H9 (cell line): ENCODE measurements around the gene PPM1B. TPM values are rescaled to one million over a fixed set of nuclear protein-coding genes. Genes with fewer than 3 reads are reported as not detected.

Experiments used
- DNase-seq: peaks from one replicate; pipeline ENCODE4 v3.0.0-alpha.2; 2017
- H2AFZ ChIP-seq: one replicate; pipeline ENCODE4 v1.6.1; 2013; ENCODE audit warnings: mild to moderate bottlenecking, low read length, control low read depth, moderate library complexity
- H2AK5ac ChIP-seq: 2 replicates; pipeline ENCODE4 v1.6.1; 2013; ENCODE audit warnings: low read length, control low read depth, mixed read lengths; ENCODE audit not compliant: insufficient read length
- H2BK120ac ChIP-seq: one replicate; pipeline ENCODE4 v1.6.1; 2013; ENCODE audit warnings: low read depth, mild to moderate bottlenecking, low read length, control low read depth, inconsistent platforms; ENCODE audit not compliant: poor library complexity, severe bottlenecking
- H2BK12ac ChIP-seq: 2 replicates; pipeline ENCODE4 v1.6.1; 2013; ENCODE audit warnings: low read length, control low read depth, mixed read lengths, low read depth; ENCODE audit not compliant: insufficient read length
- H2BK15ac ChIP-seq: 2 replicates; pipeline ENCODE4 v1.6.1; 2013; ENCODE audit warnings: low read depth, low read length, control low read depth
- H2BK20ac ChIP-seq: one replicate; pipeline ENCODE4 v1.6.1; 2013; ENCODE audit warnings: low read depth, mild to moderate bottlenecking, low read length, control low read depth, inconsistent platforms; ENCODE audit not compliant: poor library complexity, severe bottlenecking
- H2BK5ac ChIP-seq: 2 replicates; pipeline ENCODE4 v1.6.1; 2013; ENCODE audit warnings: low read length, control low read depth, mixed read lengths; ENCODE audit not compliant: insufficient read length
- H3K14ac ChIP-seq: 2 replicates; pipeline ENCODE4 v1.6.1; 2013; ENCODE audit warnings: low read length, control low read depth; ENCODE audit not compliant: insufficient read depth
- H3K18ac ChIP-seq: 2 replicates; pipeline ENCODE4 v1.6.1; 2013; ENCODE audit warnings: low read depth, mild to moderate bottlenecking, mixed read lengths, low read length, control low read depth; ENCODE audit not compliant: insufficient read length
- H3K23ac ChIP-seq: 2 replicates; pipeline ENCODE4 v1.6.1; 2013; ENCODE audit warnings: low read length, control low read depth, mixed read lengths, low read depth; ENCODE audit not compliant: insufficient read length
- H3K23me2 ChIP-seq: 2 replicates; pipeline ENCODE4 v1.6.1; 2013; ENCODE audit warnings: low read depth, mild to moderate bottlenecking, mixed read lengths, low read length, control low read depth; ENCODE audit not compliant: insufficient read length, poor library complexity, severe bottlenecking
- H3K27ac ChIP-seq: 2 replicates; pipeline ENCODE4 v1.5.1; 2013; ENCODE audit warnings: low read length, control low read depth, mixed read lengths, low read depth; ENCODE audit not compliant: insufficient read length
- H3K27me3 ChIP-seq: 2 replicates; pipeline ENCODE4 v1.6.1; 2013; ENCODE audit warnings: low read length, control low read depth, inconsistent platforms; ENCODE audit not compliant: insufficient read depth
- H3K4ac ChIP-seq: 2 replicates; pipeline ENCODE4 v1.6.1; 2013; ENCODE audit warnings: low read depth, mild to moderate bottlenecking, control low read depth, inconsistent platforms, low read length, moderate library complexity
- H3K4me1 ChIP-seq: 2 replicates; pipeline ENCODE4 v1.6.1; 2013; ENCODE audit warnings: low read length, control low read depth, inconsistent platforms; ENCODE audit not compliant: insufficient read depth
- H3K4me2 ChIP-seq: 2 replicates; pipeline ENCODE4 v1.6.1; 2013; ENCODE audit warnings: low read length, control low read depth, mixed read lengths; ENCODE audit not compliant: insufficient read length, insufficient read depth
- H3K56ac ChIP-seq: 2 replicates; pipeline ENCODE4 v1.6.1; 2013; ENCODE audit warnings: low read depth, mild to moderate bottlenecking, mixed read lengths, low read length, control low read depth; ENCODE audit not compliant: insufficient read length
- H3K79me1 ChIP-seq: 2 replicates; pipeline ENCODE4 v1.6.1; 2013; ENCODE audit warnings: low read depth, mild to moderate bottlenecking, moderate library complexity, low read length, control low read depth, inconsistent platforms; ENCODE audit not compliant: insufficient read depth, poor library complexity, severe bottlenecking
- H3K79me2 ChIP-seq: 2 replicates; pipeline ENCODE4 v1.6.1; 2013; ENCODE audit warnings: low read length, control low read depth, inconsistent platforms; ENCODE audit not compliant: insufficient read depth
- H3K9ac ChIP-seq: 2 replicates; pipeline ENCODE4 v1.6.1; 2013; ENCODE audit warnings: low read length, control low read depth, mixed read lengths; ENCODE audit not compliant: insufficient read length; ENCODE audit errors: extremely low read depth
- H3K9me3 ChIP-seq: one replicate; pipeline ENCODE4 v1.6.1; 2013; ENCODE audit warnings: low read depth, low read length, inconsistent platforms; ENCODE audit not compliant: control insufficient read depth
- H3T11ph ChIP-seq: one replicate; pipeline ENCODE4 v1.6.1; 2013; ENCODE audit warnings: mild to moderate bottlenecking, low read length, control low read depth, inconsistent platforms
- H4K20me1 ChIP-seq: one replicate; pipeline ENCODE4 v1.6.1; 2013; ENCODE audit not compliant: control insufficient read depth, insufficient read length, insufficient read depth
- H4K5ac ChIP-seq: 2 replicates; pipeline ENCODE4 v1.6.1; 2013; ENCODE audit warnings: low read depth, mild to moderate bottlenecking, mixed read lengths, low read length, control low read depth; ENCODE audit not compliant: insufficient read length
- H4K8ac ChIP-seq: replicated peaks from 2 replicates; pipeline ENCODE4 v1.6.1; 2013; ENCODE audit warnings: low read length, control low read depth, mixed read lengths, low read depth; ENCODE audit not compliant: insufficient read length
- H4K91ac ChIP-seq: 2 replicates; pipeline ENCODE4 v1.6.1; 2013; ENCODE audit warnings: low read depth, mild to moderate bottlenecking, moderate library complexity, mixed read lengths, low read length, control low read depth; ENCODE audit not compliant: insufficient read length
- H3K27ac Mint-ChIP-seq, 3 experiments: 2 replicates in 2 of 3; 3 replicates in 1 of 3; pipeline ENCODE4 v1.8.0; 2020 to 2021; ENCODE audit warnings: mixed read lengths in 3 of 3, mild to moderate bottlenecking in 1 of 3, moderate library complexity in 1 of 3
- H3K27me3 Mint-ChIP-seq: 2 replicates; pipeline ENCODE4 v1.8.0; 2021; ENCODE audit warnings: low read depth, mild to moderate bottlenecking, moderate library complexity, mixed read lengths
- H3K36me3 Mint-ChIP-seq, 3 experiments: 2 replicates in 2 of 3; 3 replicates in 1 of 3; pipeline ENCODE4 v1.8.0; 2020 to 2021; ENCODE audit warnings: low read depth in 3 of 3, mixed read lengths in 3 of 3; ENCODE audit not compliant: insufficient read depth in 1 of 3
- H3K4me1 Mint-ChIP-seq, 2 experiments: 2 replicates each; pipeline ENCODE4 v1.8.0; 2020; ENCODE audit warnings: mixed read lengths in 2 of 2
- H3K4me3 Mint-ChIP-seq, 2 experiments: 2 replicates in 1 of 2; 3 replicates in 1 of 2; pipeline ENCODE4 v1.8.0; 2020 to 2021; ENCODE audit warnings: mild to moderate bottlenecking in 2 of 2, mixed read lengths in 2 of 2, moderate library complexity in 1 of 2
- H3K9me3 Mint-ChIP-seq, 2 experiments: 2 replicates in 1 of 2; 3 replicates in 1 of 2; pipeline ENCODE4 v1.8.0; 2020; ENCODE audit warnings: mild to moderate bottlenecking in 2 of 2, mixed read lengths in 2 of 2, moderate library complexity in 1 of 2
- CTCF ChIP-seq: fragments of 200-600 bp; sonication (generic); conservative IDR thresholded peaks from 3 replicates; pipeline ENCODE4 v1.8.0; 2021; ENCODE audit warnings: antibody characterized with exemption, mild to moderate bottlenecking
- WGBS: extraction: QIAGEN DNeasy Blood & Tissue Kit; methylation state at CpG from one replicate; pipeline ENCODE4 v1.1.7; 2013; ENCODE audit warnings: missing lambda C conversion rate, low lambda C conversion rate, mixed read lengths; ENCODE audit not compliant: insufficient read length; ENCODE audit errors: extremely low coverage; 5-methylcytosine and 5-hydroxymethylcytosine counted together
- total RNA-seq: library from RNA; stranded (reverse); gene quantifications from 2 replicates; pipeline ENCODE4 v1.2.1, GENCODE V29; 2021

Gene PPM1B
- total RNA-seq, 1 experiment from 2014 or later: 156 TPM

GRCh38 chr2:44152865-44153669, 15.6 kb upstream of the PPM1B start:
- H3K79me1 ChIP-seq: no peaks in the 10 kb centered on the region
- no peaks in the 10 kb centered on the region for H3K4me1 ChIP-seq
- H3K23me2 ChIP-seq: no peaks in the 10 kb centered on the region
- no peak overlapping the region for H4K8ac ChIP-seq
- H2BK15ac ChIP-seq: no peak overlapping the region
- no peak overlapping the region for H2AK5ac ChIP-seq
- no peaks in the 10 kb centered on the region for H3K9me3 ChIP-seq
- no CpG with 5 or more reads among the region's 8 CpGs for WGBS
- no peak overlapping the region for H3K4me2 ChIP-seq
- no peaks in the 10 kb centered on the region for H3K27me3 ChIP-seq
- H2BK120ac ChIP-seq: no peak overlapping the region
- H3K18ac ChIP-seq: no peak overlapping the region
- H3K36me3 Mint-ChIP-seq: peaks cover 0 to 9% (median 5%) of the 10 kb centered on the region in 3 experiments; a peak in 4 of 7 replicates
- no peak overlapping the region; a peak in 1 of 7 replicates for H3K27ac Mint-ChIP-seq
- no peaks in the 10 kb centered on the region for H3K27me3 Mint-ChIP-seq
- no peak overlapping the region for H3K27ac ChIP-seq
- H2AFZ ChIP-seq: no peak overlapping the region
- no peak overlapping the region for H3K4me3 Mint-ChIP-seq
- H2BK12ac ChIP-seq: no peak overlapping the region
- H3T11ph ChIP-seq: no peak overlapping the region
- DNase-seq: no peak
- H3K23ac ChIP-seq: no peak overlapping the region
- no peak overlapping the region for H3K4ac ChIP-seq
- no peak overlapping the region for H4K5ac ChIP-seq
- no peak overlapping the region for H4K91ac ChIP-seq
- H3K9ac ChIP-seq: no peak overlapping the region
- H2BK20ac ChIP-seq: no peak overlapping the region
- H3K9me3 Mint-ChIP-seq: no peaks in the 10 kb centered on the region; a peak in 3 of 5 replicates
- peaks cover 9 to 11% of the 10 kb centered on the region in 2 experiments for H3K4me1 Mint-ChIP-seq
- H3K79me2 ChIP-seq: no peaks in the 10 kb centered on the region
- no peak for TF ChIP-seq CTCF
- H3K56ac ChIP-seq: no peak overlapping the region
- no peak overlapping the region for H2BK5ac ChIP-seq
- H4K20me1 ChIP-seq: no peaks in the 10 kb centered on the region
- no peak overlapping the region for H3K14ac ChIP-seq
